RCC 7860 (cell line): ENCODE results near the gene LOXL1.
"Not testable (repeated sequence)": the region's sequence is repeated elsewhere in the genome, so short reads cannot be mapped to it uniquely, and the experiment has no call there.

Source experiments
- DNase-seq: peaks from one replicate; pipeline ENCODE4 v3.0.0-alpha.2; 2015; ENCODE audit warnings: low spot score
- FAIRE-seq: peaks from 2 replicates; lab custom pipeline; 2012; peaks lifted over from hg19 to GRCh38; lab: Jason Lieb, UNC

The LOXL1 gene

DNA sequence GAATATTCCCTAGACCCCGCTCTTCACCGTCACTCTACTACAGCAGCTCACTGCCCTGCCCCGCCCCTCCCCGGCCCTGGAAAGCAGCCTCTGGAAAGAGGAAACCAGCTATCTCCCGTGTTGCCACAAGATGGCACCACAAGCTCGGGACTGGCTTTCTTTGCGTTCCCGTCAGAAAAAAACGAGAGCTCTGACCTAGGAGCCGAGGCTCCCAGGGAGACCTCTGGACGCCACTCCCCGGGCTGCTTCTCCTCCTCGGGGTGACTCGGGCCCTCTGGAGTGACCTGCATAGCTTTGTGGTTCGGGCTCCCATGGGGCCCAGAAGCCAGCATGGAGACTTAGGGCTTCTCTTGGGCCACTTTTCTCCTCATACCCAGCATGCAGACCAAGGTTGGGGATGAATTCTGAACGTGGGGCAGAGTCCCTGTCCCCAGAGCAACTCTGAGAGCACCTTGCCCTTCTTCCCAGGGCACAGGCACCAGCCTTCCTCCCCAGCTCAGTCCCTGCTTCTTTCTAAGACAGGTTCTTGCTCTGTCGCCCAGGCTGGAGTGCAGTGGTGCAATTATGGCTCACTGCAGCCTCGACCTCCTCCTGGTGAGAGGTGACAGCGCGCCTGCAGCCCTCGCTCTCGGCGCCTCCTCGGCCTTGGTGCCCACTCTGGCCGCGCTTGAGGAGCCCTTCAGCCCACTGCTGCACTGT is 46.9 kb downstream of the LOXL1 start:
- DNase-seq (peak; percentile 69), FAIRE-seq (no peak)

DNA sequence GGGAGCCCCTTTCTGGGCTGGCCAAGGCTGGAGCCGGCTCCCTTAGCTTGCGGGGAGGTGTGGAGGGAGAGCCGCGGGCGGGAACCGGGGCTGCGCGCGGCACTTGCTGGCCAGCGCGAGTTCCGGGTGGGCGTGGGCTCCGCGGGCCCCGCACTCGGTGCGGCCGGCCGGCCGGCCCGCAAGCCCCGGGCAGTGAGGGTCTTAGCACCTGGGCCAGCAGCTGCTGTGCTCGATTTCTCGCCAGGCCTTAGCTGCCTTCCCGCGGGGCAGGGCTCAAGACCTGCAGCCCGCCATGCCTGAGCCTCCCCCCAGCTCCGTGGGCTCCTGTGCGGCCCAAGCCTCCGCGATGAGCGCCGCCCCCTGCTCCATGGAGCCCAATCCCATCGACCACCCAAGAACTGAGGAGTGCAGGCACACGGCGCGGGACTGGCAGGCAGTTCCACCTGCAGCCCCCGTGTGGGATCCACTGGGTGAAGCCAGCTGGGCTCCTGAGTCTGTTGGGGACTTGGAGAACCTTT is 47.5 kb downstream of the LOXL1 start:
- not testable (repeated sequence) for FAIRE-seq

DNA sequence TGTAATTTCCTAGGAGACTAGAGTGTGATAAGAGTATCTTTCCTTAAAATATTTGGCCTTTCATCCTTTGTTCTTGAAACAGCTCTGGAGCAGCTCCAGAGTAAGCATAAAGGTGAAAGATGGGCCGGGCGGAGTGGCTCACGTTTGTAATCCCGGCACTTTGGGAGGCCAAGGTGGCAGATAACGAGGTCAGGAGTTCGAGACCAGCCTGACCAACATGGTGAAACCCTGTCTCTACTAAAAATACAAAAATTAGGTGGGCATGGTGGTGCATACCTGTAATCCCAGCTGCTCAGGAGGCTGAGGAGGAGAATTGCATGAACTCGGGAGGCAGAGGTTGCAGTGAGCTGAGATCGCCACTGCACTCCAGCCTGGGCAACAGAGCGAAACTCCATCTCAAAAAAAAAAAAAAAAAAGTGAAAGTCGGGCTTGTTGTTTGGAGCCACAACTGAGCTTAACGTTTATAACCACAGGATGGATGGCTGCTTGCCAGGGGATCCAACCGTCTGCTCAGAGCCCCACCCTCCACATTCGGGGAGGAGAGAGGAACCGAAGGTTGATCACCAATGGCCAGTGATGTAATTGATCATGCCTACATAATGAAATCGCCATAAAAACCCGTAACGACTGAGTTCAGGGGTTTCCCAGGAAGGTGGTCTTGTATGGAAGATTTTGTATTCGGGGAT is 49.3 kb downstream of the LOXL1 start:
- DNase-seq (peak; percentile 43), FAIRE-seq (peak; percentile 17)

More for the DNA sequence above, 47.5 kb downstream of the LOXL1 start:
- not testable (repeated sequence) for DNase-seq

- no peak for DNase-seq
- no peak for FAIRE-seq
Measured at GRCh38 chr15:73978896-73979295, 52.6 kb downstream of the LOXL1 start.

DNA sequence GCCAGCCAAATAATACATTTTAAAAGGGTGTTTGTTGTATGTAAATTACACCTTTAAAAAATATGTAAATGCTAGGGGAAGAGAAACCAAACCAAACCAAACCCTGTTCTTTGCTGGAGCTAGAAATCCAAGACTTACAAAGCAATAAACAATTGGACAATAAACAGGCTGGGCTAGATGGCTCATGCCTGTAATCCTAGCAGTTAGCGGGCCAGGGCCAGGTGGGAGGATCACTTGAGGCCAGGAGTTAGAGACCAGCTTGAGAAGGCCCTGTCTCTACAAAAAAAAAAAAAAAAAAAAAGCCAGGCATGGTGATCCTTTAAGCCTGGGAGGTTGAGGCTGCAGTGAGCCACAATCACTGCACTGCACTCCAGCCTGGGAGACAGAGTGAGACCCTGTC is 53.4 kb downstream of the LOXL1 start:
- no peak for DNase-seq
- no peak for FAIRE-seq

DNA sequence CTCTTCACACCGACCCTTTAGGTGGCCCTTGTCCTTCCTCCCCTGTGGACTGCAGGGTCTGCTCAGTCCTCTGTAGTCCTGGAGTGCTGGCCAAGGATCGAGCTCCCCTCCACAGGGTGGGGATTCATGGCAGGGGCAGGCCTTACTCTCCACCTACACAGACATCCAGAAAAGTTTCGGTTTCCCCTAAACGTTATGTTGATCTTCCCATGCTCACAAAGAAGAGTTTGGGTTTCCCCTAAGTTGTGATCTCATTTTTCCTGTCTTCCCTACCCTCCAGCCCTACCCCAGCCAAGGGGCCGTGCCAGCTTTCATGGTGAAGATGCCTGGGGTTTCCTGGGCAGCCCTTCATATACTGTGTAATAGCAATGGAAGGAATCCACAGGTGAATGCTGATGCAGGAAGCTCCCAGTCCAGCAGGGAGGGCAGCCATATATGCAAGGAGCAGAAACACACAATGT is 55.5 kb downstream of the LOXL1 start:
- DNase-seq (peak; percentile 49), FAIRE-seq (no peak)

DNA sequence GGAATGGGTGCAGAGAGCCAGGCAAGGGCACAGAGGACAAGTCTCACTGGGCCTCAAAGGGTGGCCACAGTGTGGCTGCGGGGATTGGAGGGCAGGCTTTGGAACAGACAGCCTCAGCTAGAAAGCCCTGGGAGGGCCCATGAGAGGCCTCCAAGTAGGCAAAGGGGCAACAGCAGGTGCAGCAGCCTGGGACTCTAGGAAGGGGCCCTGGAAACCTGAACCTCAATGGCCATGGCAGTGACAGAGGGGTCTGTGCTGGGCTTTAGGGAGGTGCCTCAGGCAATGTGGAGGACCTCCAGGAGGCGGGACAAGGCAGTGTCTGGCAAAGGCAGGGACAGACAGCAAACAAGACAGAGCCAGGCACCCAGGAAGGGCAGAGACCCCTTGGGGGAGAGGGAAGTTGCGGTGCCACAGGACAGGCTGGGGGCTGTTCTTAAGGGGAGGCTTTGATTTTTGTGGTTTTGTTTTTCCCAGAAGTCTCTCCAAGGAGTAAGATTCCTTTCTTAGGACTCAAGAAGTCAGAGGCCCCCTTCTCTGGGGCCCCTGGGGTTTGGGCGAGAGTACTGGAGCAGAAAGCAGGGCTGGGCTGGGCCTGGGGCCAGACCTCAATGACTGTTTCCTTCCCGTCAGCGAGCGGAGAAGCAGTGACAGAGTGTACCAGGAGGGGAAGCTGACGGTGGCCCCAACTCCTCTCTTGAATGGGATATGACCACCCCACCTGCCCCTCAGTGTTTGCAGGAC is 56.1 kb downstream of the LOXL1 start:
- peak; percentile 92 for DNase-seq
- peak; percentile 95 for FAIRE-seq

GRCh38 chr15:73983211-73983727 is 57.0 kb downstream of the LOXL1 start:
- peak; percentile 82 for FAIRE-seq

GRCh38 chr15:73983773-73984172 is 57.5 kb downstream of the LOXL1 start:
- DNase-seq: no peak
- FAIRE-seq: no peak

More at GRCh38 chr15:73983211-73983727, 57.0 kb downstream of the LOXL1 start:
- DNase-seq: peak; percentile 79

DNA sequence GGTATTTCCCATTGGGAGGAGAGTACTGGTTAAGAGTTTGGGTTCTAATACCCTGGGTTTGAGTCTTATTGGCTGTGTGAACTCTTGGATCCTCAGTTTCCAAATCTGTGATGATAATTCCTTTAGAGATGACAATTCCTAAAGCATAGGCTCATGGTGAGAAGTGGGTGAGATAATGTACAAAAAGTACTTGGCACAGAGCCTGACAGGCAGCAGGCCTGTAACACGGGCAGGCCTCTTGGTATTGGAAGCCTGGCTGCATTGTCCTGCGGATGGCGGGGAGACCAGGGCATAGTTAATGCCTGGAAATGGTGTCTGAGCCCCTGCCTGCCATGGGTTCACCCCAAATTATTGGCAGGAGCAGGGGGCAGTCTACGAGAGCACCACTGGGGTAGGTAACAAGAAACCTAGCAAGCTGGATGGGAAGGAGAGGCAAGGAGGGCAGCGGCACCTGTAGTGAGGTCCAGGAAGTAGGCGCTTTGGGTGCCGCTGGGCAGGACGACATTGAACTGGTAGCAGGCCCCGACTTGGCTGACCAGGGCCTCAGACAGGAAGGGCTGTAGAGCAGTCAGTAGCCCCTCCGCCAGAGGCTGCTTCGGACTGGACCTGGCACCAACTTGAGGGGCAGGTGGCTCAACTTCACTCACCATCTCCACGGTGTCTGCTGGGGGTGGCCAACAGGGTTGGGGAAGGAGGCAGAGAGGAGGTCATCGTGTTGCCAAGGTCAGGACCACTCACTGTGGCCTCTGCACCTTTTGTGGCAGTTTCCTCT is 58.1 kb downstream of the LOXL1 start:
- FAIRE-seq: no peak
- DNase-seq: no peak

DNA sequence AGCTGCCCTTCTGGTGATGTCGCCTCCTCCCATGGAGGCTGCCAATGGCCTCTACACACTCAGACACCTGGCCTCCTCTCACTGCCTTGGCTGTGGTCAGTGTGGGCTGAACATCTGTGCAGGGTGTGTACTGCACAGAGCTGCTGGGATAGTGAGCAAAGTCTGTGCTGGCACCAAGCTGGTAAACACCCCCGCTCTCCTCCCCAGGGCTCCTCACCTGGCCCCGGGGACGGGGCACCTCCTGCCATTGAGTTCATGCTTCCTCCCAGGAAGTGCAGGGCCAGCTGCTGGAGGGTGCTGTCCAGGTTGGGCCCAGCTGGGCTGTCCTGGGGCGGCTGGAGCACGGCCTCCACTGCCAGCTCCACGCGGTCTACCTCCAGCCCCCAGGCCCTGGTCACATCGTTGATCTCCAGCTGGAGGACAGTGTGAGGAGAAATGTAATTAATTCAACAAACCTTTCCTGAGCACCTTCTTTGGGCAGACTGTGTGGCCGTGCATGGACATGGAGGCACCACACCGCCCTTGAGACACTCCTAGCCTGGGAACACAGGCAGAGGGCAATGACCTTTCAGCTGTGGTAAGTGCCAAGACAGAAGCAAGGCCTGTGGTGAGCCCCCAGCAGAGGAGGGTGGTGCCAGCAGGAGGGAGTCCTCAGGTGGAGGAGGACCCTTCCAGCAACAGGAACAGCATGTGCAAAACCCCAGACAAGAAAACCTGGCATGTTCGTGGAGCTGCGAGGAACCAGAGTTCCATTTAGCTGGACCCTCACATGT is 59.0 kb downstream of the LOXL1 start:
- FAIRE-seq (no peak), DNase-seq (peak; percentile 55)

DNA sequence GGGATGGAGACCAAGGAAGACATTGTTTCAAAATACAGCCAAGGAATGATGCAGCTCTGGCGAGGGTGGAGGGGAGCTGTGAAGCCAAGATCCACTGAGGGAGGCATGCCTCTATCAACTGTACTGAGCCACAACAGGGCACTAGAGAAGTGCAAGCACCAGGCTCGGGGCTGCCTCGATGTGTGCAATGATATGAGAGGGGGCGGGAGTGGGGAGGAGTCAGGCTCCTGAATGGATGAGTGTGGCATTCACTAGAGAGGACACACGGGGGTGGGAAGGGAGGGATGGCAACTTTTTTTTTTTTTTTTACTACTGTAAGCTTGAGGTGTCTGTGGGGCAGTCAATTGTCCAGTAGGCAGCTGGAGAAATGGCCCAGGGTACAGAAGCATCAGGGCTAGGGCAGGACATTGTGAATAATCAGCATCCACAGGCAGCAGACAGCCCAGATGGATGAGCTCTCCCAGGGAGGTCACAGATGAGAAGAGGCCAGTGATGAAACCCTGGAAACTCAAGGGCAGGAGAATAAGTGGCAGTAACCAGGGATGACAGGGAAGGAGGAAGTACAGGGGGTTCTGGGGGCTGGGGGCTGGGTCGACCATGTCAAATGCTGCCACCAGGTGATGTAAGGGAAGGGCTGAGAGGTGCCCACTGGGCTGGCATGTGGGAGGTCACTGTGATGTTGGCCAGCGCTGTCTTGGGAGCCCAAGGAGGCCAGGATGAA is 60.0 kb downstream of the LOXL1 start:
- no peak for FAIRE-seq
- DNase-seq: peak; percentile 29

GRCh38 chr15:73986776-73987056 is 60.5 kb downstream of the LOXL1 start:
- no peak for FAIRE-seq
- no peak for DNase-seq

- DNase-seq: no peak
- no peak for FAIRE-seq
Measured at GRCh38 chr15:73987250-73987649, 61.0 kb downstream of the LOXL1 start.

- DNase-seq: peak; percentile 84
- FAIRE-seq: peak; percentile 82
Measured at GRCh38 chr15:73987681-73988444, 61.6 kb downstream of the LOXL1 start.

GRCh38 chr15:73988445-73988969 is 62.2 kb downstream of the LOXL1 start:
- no peak for DNase-seq
- no peak for FAIRE-seq

- DNase-seq: peak; percentile 91
- FAIRE-seq: peak; percentile 94
Measured at GRCh38 chr15:73989001-73989798, 62.9 kb downstream of the LOXL1 start.
